PC-3 (cell line): Measurements from ENCODE around the gene FYN. TPM values are rescaled to one million over a fixed set of nuclear protein-coding genes. Genes with fewer than 3 reads are reported as not detected.

Experiments
- ATAC-seq: fragments of 200-7000 bp; cut with Tn5 transposase; 2 replicates; pipeline ENCODE4 v1.9.1; 2020; ENCODE audit warnings: mild to moderate bottlenecking, moderate library complexity
- BruUV-seq: library from RNA; stranded (reverse); fragments of 400-500 nt; replicated peaks from 2 replicates; lab custom pipeline; 2021; lab: Mats Ljungman, UMichigan
- CTCF ChIA-PET: fragments of 300-600 bp; sonication (Branson Sonifier 250); formaldehyde crosslinking; loops from one replicate; lab custom pipeline; 2022; ENCODE audit warnings: antibody characterized with exemption; lab: Charles Lee
- POLR2A ChIA-PET: fragments of 300-600 bp; sonication (Branson Sonifier 250); formaldehyde crosslinking; loops from one replicate; lab custom pipeline; 2022; ENCODE audit warnings: antibody characterized with exemption; ENCODE audit not compliant: unreplicated experiment; lab: Charles Lee
- DNase-seq: peaks from one replicate; pipeline ENCODE4 v3.0.0-alpha.2; 2015
- H2AFZ ChIP-seq: fragments of 300-600 bp; sonication (generic); 2 replicates; pipeline ENCODE4 v1.6.0; 2016; ENCODE audit warnings: antibody characterized with exemption, low read length
- H3F3A ChIP-seq: fragments of 300-600 bp; sonication (generic); one replicate; pipeline ENCODE4 v1.6.0; 2017; ENCODE audit warnings: antibody characterized with exemption, low read length, control low read depth, mild to moderate bottlenecking; ENCODE audit not compliant: unreplicated experiment
- H3K27ac ChIP-seq: fragments of 300-600 bp; sonication (generic); 2 replicates; pipeline ENCODE4 v1.5.1; 2016; ENCODE audit warnings: mild to moderate bottlenecking, low read length
- H3K27me3 ChIP-seq: fragments of 300-600 bp; sonication (generic); 2 replicates; pipeline ENCODE4 v1.6.1; 2016; ENCODE audit warnings: low read length, mixed read lengths
- H3K36me3 ChIP-seq: fragments of 300-600 bp; sonication (generic); 2 replicates; pipeline ENCODE4 v1.6.1; 2016; ENCODE audit warnings: low read depth, mixed run types, low read length, mixed read lengths
- H3K4me1 ChIP-seq: fragments of 300-600 bp; sonication (generic); 2 replicates; pipeline ENCODE4 v1.5.1; 2016; ENCODE audit warnings: low read length; ENCODE audit not compliant: insufficient read depth
- H3K4me2 ChIP-seq: fragments of 300-600 bp; sonication (generic); 2 replicates; pipeline ENCODE4 v1.6.0; 2016; ENCODE audit warnings: low read length
- H3K4me3 ChIP-seq: fragments of 300-600 bp; sonication (generic); 2 replicates; pipeline ENCODE4 v1.5.1; 2016; ENCODE audit warnings: mild to moderate bottlenecking, low read length, mixed read lengths
- H3K79me2 ChIP-seq: fragments of 300-600 bp; sonication (generic); 2 replicates; pipeline ENCODE4 v1.6.1; 2017; ENCODE audit warnings: low read length, mixed read lengths
- H3K9ac ChIP-seq: fragments of 300-600 bp; sonication (generic); 2 replicates; pipeline ENCODE4 v1.6.0; 2016; ENCODE audit warnings: mild to moderate bottlenecking, low read length
- H3K9me2 ChIP-seq: fragments of 300-600 bp; sonication (generic); replicated peaks from 2 replicates; pipeline ENCODE4 v1.6.1; 2016; ENCODE audit warnings: mixed run types, low read length, mixed read lengths
- H3K9me3 ChIP-seq: fragments of 300-600 bp; sonication (generic); 2 replicates; pipeline ENCODE4 v1.6.1; 2016; ENCODE audit warnings: low read length, mixed read lengths
- H4K20me1 ChIP-seq: fragments of 300-600 bp; sonication (generic); 2 replicates; pipeline ENCODE4 v1.6.1; 2016; ENCODE audit warnings: low read length, mixed read lengths
- CTCF ChIP-seq: fragments of 300-600 bp; sonication (generic); conservative IDR thresholded peaks from 2 replicates; pipeline ENCODE4 v1.5.1; 2017; ENCODE audit warnings: antibody characterized with exemption, low read depth, mild to moderate bottlenecking, low read length
- EZH2 ChIP-seq: fragments of 300-600 bp; sonication (generic); IDR thresholded peaks from one replicate; pipeline ENCODE4 v1.6.1; 2017; ENCODE audit warnings: antibody characterized with exemption, mild to moderate bottlenecking, low read length; ENCODE audit not compliant: unreplicated experiment
- EZH2phosphoT487 ChIP-seq: fragments of 300-600 bp; sonication (generic); IDR thresholded peaks from 2 replicates; pipeline ENCODE4 v1.6.1; 2018; ENCODE audit warnings: mild to moderate bottlenecking, antibody characterized with exemption, low read length, borderline replicate concordance
- intact Hi-C: fragments of 100-400 bp; cut with micrococcal nuclease; formaldehyde crosslinking; loops from 2 replicates; pipeline ENCODE4 v1.9.0; 2023
- total RNA-seq: library from RNA; depleted of rRNA; stranded (reverse); fragments of >200 nt; gene quantifications from 2 replicates; pipeline ENCODE4 v1.2.3, GENCODE V29; 2014

Gene FYN
- total RNA-seq, 1 experiment from 2014 or later = 27.6 TPM

DNA sequence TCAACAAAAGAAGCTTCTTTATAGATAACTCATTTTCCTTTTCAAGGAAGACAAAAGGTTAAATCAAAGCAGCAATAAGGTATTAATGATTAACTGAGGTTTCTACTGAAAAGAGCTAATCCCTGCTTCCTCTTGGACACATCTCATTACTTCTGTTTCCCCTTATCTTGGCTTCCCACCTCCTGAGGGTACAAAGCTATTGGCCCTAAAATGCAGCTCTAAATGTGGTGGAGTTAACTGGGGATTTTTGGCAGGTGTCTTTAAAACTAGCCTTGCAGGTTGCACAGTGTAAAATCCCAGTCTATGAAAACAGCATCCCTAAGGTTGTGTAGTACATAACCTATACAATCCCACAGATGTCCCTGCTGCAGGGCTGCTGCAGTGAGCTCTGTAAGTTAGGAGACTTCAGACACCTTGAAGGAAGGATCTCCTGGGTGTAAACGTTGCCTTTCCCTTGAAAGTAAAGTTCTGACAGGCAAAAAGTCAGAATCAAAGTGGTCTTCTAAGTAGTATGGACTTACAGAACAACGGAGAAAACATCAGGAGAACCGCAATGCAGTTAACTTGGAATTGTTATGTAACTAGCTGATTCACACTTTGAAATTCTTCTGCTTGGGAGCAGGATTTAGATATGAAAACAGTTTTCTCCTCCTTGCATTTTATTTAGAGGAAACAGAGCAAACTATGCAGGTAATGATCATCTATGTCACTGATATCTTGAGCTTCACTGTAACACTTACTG is 195.8 kb downstream of the FYN start:
- TF ChIP-seq EZH2 (no peak), CTCF (no peak), EZH2phosphoT487 (no peak)
- intact Hi-C loops = no loop called here
- H3K9ac ChIP-seq = no peak overlapping the region
- H3K36me3 ChIP-seq = no peaks in the 10 kb centered on the region
- CTCF ChIA-PET = no interaction called here
- H3K9me2 ChIP-seq = no peaks in the 10 kb centered on the region
- H3F3A ChIP-seq = no peaks in the 10 kb centered on the region
- H3K27ac ChIP-seq = no peak overlapping the region
- no peak overlapping the region for H2AFZ ChIP-seq
- no peaks in the 10 kb centered on the region for H4K20me1 ChIP-seq
- H3K4me3 ChIP-seq = no peak overlapping the region
- ATAC-seq = no peak
- no TSS peak for BruUV-seq
- DNase-seq = no peak
- H3K27me3 ChIP-seq = no peaks in the 10 kb centered on the region
- no peak overlapping the region for H3K4me2 ChIP-seq
- H3K9me3 ChIP-seq = no peaks in the 10 kb centered on the region
- POLR2A ChIA-PET = no interaction called here
- H3K79me2 ChIP-seq = no peaks in the 10 kb centered on the region
- H3K4me1 ChIP-seq = no peaks in the 10 kb centered on the region

DNA sequence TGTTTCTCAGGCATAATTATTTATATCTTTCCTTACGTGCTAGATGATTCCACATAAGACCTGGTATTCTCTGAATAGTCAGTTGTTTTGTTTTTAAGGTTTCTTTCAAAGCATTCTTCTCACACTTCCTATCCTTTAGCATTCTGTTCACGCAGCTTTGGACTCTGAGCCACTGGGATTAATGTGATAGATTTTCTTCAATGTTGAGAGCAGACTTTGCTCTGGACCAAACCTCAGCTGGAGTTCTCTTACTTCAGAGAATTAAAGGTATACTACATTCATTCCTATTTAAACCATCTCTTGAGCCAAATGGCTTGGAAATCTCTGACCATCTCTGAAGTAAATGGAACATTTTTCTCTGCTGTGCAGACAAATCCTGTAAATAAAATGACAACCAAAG is 196.9 kb downstream of the FYN start:
- Histone ChIP-seq H3K4me1 (no peaks in the 10 kb centered on the region), H3F3A (no peaks in the 10 kb centered on the region), H2AFZ (no peak overlapping the region), H3K27ac (no peak overlapping the region), H3K36me3 (no peaks in the 10 kb centered on the region), H3K27me3 (no peaks in the 10 kb centered on the region), H3K9me3 (no peaks in the 10 kb centered on the region), H4K20me1 (no peaks in the 10 kb centered on the region), H3K9me2 (no peaks in the 10 kb centered on the region), H3K4me3 (no peak overlapping the region), H3K4me2 (no peak overlapping the region), H3K79me2 (no peaks in the 10 kb centered on the region), H3K9ac (no peak overlapping the region)
- TF ChIP-seq EZH2 = no peak
- no peak for TF ChIP-seq EZH2phosphoT487
- no peak for TF ChIP-seq CTCF
- intact Hi-C loops = no loop called here
- DNase-seq (no peak), ATAC-seq (no peak)
- BruUV-seq = no TSS peak
- ChIA-PET CTCF (no interaction called here), POLR2A (no interaction called here)

DNA sequence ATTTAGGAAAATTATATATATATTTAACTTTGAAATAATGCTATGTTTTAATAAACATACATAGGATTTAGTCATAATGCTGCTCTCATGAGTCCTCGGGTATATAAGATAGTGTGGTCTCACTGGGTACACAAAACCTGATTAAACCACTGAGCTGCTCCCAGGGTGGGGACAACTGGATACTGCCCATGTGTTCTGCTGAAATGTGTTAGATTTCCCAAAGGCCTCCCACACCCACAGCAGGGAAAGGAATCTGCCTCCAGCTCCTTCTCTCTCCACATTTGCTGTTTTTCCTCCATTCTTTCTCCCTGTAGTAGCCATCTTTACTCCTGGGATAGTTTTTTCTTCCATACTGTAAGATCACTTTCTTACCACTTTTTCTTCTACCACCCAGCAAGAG is 198.4 kb downstream of the FYN start:
- Histone ChIP-seq H3K4me1 (no peaks in the 10 kb centered on the region), H3K79me2 (no peaks in the 10 kb centered on the region), H3K9ac (no peak overlapping the region), H3F3A (no peaks in the 10 kb centered on the region), H2AFZ (no peak overlapping the region), H3K9me2 (no peaks in the 10 kb centered on the region), H3K4me3 (no peak overlapping the region), H3K9me3 (no peaks in the 10 kb centered on the region), H3K36me3 (no peaks in the 10 kb centered on the region), H3K4me2 (no peak overlapping the region), H3K27ac (no peak overlapping the region), H4K20me1 (no peaks in the 10 kb centered on the region), H3K27me3 (no peaks in the 10 kb centered on the region)
- DNase-seq (no peak), ATAC-seq (no peak)
- ChIA-PET CTCF (no interaction called here), POLR2A (interaction anchor here (0.6 kb wide), 1 partner anchor 16 kb away, joined by 3 read pairs; no protein-coding TSS in a partner anchor)
- no TSS peak for BruUV-seq
- intact Hi-C loops = no loop called here
- TF ChIP-seq CTCF (no peak), EZH2phosphoT487 (no peak), EZH2 (no peak)
